Medulla oblongata (tissue), 1 donor: Measurements from ENCODE around the gene MPEG1.
A peak's percentile ranks its signal among the peaks of the same experiment; 100 is the strongest.

Source experiments
- DNase-seq: peaks from one replicate; pipeline ENCODE4 v3.0.0-alpha.2; 2015; ENCODE audit errors: extremely low spot score

The MPEG1 gene, protein sequence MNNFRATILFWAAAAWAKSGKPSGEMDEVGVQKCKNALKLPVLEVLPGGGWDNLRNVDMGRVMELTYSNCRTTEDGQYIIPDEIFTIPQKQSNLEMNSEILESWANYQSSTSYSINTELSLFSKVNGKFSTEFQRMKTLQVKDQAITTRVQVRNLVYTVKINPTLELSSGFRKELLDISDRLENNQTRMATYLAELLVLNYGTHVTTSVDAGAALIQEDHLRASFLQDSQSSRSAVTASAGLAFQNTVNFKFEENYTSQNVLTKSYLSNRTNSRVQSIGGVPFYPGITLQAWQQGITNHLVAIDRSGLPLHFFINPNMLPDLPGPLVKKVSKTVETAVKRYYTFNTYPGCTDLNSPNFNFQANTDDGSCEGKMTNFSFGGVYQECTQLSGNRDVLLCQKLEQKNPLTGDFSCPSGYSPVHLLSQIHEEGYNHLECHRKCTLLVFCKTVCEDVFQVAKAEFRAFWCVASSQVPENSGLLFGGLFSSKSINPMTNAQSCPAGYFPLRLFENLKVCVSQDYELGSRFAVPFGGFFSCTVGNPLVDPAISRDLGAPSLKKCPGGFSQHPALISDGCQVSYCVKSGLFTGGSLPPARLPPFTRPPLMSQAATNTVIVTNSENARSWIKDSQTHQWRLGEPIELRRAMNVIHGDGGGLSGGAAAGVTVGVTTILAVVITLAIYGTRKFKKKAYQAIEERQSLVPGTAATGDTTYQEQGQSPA

DNA sequence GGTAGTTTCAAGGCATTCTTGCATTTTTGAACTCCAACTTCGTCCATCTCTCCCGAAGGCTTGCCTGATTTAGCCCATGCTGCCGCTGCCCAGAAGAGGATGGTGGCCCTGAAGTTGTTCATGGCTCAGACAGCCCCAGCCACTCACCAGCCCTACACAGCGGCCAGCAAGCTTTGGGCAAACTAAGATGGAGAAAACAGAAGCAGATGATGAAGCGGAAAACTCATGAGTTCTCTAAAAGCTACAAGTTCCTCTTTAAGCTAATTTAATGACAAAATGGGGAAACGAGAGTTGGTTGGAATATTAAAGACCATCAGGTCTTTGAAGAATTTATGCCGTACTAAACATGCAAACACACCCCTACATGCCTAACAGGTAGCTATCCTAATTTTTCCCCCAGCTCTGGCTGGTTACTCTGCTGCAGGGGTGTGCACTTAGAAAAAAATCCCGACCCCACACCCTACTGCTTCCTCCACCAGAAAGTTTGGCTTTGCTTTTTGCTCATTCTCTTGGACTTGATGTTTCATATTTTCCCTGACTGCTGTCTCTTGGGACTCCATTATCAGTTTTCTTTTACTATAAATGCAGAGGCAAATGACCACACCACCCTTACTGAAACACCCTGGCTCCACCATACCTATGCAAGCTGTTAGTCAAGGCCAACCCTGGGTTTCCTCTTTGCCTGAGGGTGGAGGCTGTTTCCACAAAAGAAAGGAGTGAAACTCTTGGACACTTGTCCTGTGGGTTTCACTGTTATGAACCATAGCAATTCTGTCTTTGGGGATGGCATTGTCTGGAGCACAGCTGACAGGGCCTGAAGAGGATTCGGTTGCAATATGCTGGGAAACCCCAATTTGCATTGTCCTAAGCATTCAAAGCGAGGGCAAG lies at the start of gene MPEG1:
MPEG1 (minus strand) TSS at position 184 of the 888 bp plus-strand sequence; CDS start at position 122, 62 bp downstream.
- peak; percentile 67 for DNase-seq

DNA sequence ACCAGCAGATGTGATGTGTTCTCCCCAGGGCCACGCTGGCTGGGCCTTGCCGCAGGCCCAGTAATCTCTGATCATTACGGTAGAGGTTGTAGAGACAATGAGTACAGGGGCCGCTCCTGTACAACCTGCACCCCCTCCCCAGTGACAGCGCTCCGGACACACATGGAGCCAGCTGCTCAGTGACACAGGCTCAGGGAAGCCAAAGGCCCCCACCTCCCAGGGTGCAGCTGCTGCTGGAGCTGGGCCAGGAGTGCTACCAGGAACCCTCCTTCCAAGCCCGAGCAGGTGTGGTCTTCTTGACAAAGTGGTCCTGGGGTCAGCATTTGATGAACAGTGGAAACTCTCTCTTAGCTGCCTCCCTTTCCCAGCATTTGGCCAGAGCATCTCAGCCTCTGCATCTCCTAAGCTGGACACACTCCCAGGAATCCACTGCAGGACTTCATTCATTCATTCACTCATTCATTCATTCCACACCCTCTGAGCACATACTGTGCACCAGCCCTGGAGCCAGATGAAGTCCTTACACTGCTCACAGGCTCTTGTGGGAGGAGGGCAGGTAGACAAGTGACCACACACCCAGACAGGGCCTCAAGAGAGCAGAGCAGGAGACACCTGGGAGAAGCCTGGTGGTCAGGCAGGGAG lies 49.6 kb upstream of the MPEG1 start:
- DNase-seq, result no peak

DNA sequence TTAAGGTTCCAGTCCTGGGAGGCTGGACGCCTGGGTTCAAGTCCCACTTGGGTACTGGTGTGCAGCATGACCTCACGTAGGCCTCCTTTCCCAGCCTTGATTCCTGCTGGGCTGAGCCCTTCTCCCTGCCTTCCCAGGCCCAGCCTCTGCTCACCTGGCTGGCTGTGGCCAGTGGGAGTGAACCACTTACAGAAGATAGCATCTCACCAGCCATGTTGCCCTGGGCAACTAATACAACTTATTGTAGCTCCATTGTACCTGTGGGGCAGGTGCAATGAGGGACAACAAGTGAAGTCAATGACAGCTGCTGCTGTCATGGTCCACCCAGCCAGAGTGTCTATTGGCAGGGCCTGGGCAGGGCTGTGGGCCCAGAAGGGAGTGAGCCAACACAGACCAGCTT lies 48.4 kb upstream of the MPEG1 start:
- DNase-seq, result no peak

DNA sequence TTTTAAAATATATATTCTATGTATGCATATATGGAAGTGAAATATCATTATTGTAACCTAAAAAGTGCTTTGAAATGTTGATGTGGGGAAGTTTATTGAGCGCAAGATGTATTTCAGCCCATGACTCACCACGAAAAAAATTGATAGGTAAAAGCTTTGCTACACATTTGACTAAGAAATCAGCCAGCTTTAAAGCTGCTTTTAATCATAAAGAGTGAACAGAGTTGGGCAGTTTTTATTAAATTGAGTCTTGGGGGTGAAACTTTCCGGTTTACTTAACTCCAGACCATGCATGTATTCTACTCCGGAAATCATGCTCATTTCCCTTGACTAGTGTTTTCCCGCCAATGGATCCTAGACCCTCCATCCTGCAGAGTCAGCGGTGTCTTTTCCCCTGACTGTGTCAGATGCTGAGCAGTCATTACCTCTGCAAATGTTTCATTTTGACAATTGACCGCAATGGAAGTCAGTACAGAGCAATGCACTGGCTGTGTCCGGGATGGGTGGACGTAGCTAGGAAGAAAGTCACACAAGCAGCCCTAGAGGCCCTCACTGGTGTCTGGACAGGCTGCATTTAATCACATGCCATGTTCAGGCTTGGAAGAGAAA lies 47.2 kb upstream of the MPEG1 start:
- no peak for DNase-seq

DNA sequence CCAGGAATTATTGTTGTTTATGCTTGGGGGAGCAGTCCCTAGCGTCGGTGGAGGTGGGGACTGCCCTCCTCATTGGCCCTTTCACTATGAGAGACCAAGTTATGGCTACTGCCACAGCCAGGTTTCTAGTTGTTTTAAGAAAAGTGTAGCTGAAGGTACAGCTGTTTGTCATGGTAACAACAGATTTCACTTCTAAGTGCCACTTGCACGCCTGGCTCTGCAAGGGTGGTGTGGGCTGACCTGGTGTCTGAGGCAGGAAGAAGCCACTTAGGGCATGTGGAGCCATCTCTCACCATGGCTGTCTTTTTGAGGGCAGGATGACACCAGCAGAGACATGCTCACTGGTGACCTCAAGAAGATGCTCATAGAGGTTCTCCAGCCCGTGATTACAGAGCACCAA lies 46.3 kb upstream of the MPEG1 start:
- no peak for DNase-seq

DNA sequence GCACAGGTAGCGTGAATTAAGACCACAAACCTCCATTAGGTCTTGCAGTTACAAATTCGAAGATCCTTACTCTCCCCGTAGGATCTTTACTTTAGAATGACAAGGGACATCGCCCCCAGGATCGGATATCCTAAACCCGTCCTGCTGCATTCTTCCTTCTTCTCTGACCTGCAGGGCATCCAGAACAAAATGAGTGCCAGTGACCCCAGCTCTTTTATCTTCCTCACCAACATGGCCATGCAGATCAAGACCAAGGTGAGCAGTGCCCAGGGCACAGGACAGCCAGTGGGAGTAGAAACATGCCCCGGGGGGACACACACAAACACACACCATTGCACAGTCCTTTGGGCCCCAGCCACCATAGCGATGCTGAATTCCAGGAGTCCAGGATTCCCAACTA lies 42.6 kb upstream of the MPEG1 start:
- DNase-seq, result no peak

DNA sequence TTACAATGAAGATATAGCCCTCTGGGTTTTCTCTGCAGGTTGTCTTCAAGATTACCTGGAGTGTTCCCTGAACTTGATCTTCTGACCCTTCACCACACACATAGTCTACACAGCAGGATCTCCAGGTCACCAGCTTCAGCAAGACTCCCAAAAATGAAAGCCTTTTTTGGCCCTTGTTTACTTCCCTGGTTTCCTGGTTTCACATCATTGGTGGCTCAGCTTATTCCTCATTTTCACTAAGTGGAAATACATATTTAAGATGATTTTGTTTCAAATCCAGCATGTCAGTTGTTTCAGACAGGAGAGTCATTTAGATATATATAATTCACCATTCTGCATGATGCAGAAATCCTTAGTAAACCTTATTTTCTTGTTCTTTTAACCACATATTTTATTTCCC lies 41.6 kb upstream of the MPEG1 start:
- peak; percentile 3 for DNase-seq

DNA sequence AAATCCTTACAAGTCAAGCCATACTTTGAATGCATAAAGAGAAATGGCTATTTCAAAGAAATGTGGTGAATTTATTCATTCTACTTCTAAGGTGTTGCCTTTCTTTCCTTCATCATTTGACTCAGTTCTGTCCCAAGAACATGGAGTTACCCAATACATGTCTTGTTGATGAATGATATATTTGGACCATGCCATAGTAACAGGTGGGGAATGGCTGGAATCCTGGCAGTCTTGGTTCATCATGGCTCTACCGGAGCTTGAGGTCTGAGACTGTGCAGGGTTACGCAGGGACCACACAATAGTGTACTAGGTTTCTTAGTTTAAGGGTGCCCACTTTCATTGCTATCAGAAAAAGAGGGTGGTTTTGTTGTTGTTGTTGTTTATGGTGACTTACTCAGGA lies 40.3 kb upstream of the MPEG1 start:
- DNase-seq, result no peak

DNA sequence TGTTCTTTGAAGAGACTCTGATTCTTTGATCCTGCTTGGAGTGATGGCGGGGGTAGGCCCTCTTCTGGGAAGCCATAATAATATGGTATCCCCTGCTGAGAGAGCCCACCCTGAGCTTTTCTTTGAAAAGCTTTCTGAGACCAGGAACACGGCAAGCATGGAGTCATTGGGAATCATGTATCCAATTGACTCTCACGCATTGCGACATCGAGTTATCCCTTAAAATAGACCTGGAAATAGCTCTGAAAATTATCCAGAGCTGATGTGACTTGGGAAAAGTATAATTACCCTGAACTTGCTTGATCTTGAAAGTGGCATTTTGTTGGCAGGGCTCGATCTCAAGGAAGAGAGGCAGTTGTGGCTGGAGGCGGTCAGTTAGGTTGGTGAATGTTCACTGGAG lies 36.8 kb upstream of the MPEG1 start:
- no peak for DNase-seq

DNA sequence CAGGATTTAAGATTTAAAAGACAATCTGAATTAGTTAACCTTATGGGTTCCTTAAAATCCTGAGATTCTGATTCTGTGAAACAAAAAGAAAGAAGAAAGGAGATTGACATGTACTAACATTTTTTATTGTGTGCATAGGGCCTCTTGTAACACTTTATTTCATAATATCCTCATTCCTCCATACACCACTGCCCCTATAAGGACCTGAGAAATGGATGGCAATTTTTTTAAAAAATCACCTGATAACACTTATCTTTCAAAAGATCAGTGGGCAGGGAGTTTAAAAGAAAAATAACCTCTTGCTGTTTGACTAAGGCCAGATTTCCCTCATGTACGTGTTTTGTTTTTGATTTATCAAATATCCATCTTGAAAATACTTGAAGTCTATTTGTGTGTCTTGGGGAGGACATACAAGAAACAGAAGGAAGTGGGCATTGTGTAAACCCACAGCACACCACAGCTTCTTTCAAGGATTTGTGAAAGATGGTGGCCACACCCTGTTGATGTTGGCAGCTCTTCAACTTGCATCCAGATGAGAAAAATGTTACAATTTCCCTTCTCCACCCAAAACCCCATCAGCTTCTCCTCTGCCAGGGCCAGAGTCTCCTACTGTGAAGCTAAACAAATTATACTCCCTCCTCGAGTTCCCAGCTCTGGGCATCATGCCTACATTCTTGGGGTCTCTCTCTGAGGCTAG lies 35.0 kb upstream of the MPEG1 start:
- peak; percentile 21 for DNase-seq

DNA sequence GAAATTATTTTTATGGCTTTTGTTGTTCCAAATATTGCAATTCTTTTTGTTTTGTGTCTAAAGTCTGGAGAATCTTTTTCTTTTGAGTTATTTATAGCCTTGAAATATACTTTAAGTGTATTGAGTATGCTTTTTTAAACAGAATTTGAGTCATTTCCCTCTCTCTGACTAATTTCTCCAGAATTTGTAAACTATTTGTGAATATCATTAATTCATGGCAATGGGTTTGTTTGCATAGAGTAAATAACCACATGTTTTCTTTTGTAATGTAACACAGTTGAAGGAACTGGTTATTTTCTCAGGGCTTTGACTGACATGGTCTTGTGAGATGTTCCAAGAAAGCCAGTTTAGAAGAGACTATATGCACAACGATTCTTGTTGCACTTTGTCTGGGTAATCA lies 30.9 kb upstream of the MPEG1 start:
- DNase-seq, result no peak

DNA sequence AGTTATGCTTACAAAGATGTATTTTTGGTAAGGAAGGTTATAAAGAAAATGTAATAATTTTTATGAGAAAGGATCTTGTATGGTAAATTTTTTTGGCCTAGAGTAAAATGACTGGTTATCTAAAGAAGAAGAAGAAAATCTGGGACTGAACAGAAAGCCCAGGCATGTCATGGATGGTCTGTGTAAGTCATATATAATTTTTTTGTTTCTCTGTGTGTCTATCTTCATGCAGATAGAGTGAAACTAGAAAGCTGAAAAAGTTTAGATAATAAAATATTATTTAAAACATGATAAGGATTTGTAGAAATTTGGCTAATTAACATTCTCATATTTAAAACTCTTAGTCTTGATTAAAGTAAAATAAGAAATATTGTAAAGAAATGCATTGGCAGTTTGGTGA lies 27.6 kb upstream of the MPEG1 start:
- DNase-seq, result no peak

DNA sequence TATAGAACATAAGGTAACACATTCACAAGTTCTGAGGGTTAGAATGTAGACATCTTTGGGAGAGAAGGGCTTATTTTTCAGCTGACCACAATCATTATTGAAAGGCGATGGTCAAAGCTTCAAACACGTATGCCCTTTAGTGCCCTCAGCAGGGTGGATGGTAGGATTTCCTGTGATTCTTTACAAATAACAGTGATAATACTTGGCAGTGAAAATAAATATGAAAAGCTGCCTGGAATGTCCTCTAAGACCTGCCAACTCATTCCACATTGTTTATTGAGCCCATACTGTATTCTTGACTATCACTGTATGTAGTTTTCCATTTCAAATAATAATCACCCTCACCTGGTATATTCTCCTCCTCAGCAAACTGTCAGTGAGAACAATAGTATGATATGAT lies 13.7 kb upstream of the MPEG1 start:
- no peak for DNase-seq

DNA sequence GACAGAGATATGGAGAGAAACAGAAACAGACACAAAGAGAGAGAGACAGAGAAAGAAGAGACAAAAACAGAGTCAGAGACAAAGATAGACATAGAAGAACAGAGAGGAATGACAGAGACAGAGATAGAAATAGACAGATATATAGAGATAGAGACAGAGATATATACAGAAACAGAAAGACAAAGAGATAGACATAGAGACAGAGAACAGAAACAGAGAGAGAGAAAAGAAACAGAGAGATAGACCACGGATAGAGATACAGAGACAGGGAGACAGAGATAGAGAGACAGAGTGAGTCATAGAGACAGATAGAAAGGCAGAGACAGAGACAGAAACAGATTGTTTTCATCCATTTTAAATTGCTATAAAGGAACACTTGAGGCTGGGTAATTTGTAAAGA lies 12.3 kb upstream of the MPEG1 start:
- no peak for DNase-seq

DNA sequence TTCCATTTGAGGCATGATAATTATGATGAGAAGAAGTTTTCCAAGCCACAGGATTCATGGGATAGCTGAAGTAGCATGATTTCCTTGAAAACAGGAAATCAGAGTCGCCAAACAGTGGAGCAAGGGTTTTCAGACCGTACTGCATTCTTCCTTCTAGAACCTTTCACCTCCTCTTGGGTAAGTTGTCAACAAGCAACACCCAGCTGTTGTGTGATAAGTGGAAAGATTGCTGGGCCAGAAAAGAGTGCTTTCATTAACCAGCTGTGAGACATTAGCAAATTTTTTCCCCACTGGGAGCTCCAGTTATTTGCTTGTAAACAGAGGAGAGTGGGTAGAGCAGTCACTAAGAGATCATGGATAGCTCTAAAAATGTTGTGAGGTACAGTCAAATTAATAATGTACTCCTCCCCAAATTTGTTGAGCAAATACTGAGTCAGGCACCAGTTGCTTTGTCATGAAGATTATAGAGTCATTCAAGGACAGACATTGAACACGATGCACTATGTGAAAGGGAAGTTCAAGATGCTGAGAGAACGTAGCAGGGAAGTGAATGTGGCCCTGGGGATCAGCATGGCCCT lies 11.7 kb upstream of the MPEG1 start:
- DNase-seq, result no peak

DNA sequence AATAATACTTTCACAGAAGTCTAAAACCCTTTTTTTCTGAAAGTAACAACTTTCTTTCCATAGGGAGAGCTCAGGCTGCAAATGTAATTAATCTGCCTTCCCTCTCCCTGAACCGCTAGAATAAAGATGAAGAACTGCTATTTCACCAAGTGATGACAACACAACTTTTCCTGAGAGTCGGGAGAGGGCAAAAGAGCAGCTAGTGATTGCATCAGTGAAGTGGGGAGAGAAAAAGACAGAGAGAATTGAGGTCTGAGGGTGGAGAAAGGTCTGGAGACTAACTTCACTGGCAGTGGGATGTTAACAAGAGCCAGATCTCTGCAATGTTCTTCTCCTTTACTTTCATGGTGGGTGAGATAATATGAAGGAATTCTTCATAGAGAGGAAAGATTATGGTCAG lies 10.9 kb upstream of the MPEG1 start:
- DNase-seq, result no peak

DNA sequence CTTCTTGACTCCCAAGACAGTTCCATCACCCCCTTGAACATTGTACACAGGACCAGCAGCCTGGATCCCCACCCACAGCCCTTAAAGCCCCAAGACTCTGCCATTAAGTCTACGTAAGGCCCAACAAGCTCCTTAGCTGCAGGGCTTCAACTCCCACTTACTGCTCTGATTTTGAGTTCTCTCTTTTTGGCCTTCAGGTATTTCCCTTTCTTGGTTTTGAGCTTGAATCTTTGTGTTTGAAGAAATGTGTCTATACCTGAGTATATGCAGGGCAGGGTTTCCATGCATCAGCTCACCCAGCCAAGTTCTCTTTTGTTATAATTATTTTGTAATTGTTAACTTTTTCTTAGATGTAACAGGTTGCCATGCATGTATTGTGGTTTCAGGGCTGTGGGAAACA lies 10.4 kb upstream of the MPEG1 start:
- DNase-seq, result no peak

DNA sequence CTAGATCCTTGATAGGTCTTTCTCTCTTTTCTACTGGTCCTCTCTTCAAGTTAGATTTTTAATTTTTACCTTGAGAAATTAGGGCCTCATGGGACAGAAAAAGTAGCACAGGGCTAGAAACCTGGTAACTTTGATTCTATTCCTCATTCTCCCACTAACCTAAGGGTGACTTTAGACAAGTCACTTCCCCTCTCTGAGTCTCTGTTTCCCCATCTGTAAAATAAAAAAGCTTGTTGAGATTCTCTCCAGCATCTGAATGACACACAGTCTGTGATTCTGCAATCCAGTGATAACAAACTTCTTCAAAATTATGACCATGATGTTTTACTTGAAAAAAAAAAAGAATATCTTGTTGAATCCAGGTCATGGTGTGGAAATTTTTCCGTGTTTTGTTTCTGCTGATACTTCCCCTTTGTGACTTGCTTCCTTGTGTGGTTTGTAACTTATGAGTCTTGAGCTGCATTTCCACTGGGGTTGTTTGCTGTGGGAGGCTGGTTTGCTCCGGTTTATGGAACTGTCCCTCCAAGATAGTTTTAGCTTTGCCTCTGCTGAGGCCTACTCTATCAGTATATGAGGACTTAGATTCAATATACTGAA lies 9.8 kb upstream of the MPEG1 start:
- DNase-seq, result no peak

DNA sequence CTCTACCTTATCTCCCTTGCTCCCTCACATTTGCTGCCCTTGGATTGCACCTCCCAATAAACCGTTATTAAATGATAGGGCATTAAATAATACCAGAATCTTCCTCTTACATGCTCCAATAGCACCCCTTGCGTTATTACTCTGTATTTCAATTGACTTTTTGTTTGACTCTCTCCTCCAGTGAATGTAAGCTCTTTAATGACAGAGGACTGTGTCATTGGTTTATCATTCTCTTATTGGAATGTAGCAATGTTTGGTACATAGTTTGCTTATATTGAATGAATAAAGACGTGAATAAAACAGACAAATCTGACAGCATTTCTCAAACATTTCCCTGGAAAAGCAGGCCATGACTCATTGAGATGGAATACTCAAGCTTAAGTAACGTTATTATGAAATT lies 8.7 kb upstream of the MPEG1 start:
- no peak for DNase-seq

DNA sequence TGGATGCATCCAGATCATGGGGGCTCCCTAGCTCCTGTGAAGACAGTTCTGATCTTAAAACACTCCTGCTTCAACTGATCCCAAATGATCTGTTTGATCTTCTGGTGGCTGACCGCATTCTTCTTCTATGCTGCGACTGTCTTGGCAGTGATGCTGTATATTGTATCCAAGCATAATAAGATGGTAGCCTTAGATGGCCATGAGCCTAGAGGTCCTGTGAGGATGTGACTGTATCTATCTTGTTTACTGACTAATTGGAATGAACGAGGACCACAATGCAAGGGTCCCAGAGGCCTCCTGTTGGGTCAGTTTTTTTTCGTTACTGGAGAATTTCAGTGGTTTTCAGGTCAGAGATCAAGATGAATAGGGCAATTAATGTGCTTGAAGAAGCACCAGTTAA lies 7.1 kb upstream of the MPEG1 start:
- DNase-seq, result no peak
